Chondrocyte (in vitro differentiated cells): Measurements from ENCODE around the gene ZNF697. TPM values are rescaled to one million over a fixed set of nuclear protein-coding genes. Genes with fewer than 3 reads are reported as not detected.
A peak's percentile ranks its signal among the peaks of the same experiment; 100 is the strongest.
"Not testable (repeated sequence)": the region's sequence is repeated elsewhere in the genome, so short reads cannot be mapped to it uniquely, and the experiment has no call there.

Source experiments
- DNase-seq: peaks from one replicate; pipeline ENCODE4 v3.0.0; 2021; ENCODE audit warnings: mixed read lengths, low spot score
- H3K27ac Mint-ChIP-seq: one replicate; pipeline ENCODE4 v1.8.0; 2021; ENCODE audit warnings: mild to moderate bottlenecking, moderate library complexity, mixed read lengths; ENCODE audit not compliant: unreplicated experiment
- H3K27me3 Mint-ChIP-seq: 2 replicates; pipeline ENCODE4 v1.8.0; 2021; ENCODE audit warnings: low read depth, mixed read lengths
- H3K36me3 Mint-ChIP-seq: 2 replicates; pipeline ENCODE4 v1.8.0; 2021; ENCODE audit warnings: low read depth, mixed read lengths
- H3K4me1 Mint-ChIP-seq: 2 replicates; pipeline ENCODE4 v1.8.0; 2021; ENCODE audit warnings: low read depth, mild to moderate bottlenecking, mixed read lengths
- H3K4me3 Mint-ChIP-seq: one replicate; pipeline ENCODE4 v1.8.0; 2021; ENCODE audit warnings: mild to moderate bottlenecking, moderate library complexity, mixed read lengths; ENCODE audit not compliant: unreplicated experiment
- H3K9me3 Mint-ChIP-seq: 2 replicates; pipeline ENCODE4 v1.8.0; 2021; ENCODE audit warnings: low read depth, mixed read lengths
- CTCF ChIP-seq: fragments of 200-600 bp; sonication (generic); IDR thresholded peaks from 2 replicates; pipeline ENCODE4 v1.5.0; 2021; ENCODE audit warnings: antibody characterized with exemption, mild to moderate bottlenecking, moderate library complexity
- total RNA-seq: library from RNA; stranded (reverse); gene quantifications from 3 replicates; pipeline ENCODE4 v1.2.1, GENCODE V29; 2021

The ZNF697 gene
- total RNA-seq, 1 donor from 2014 or later: 13.6 TPM

- not testable (repeated sequence) for H3K27ac Mint-ChIP-seq, H3K4me3 Mint-ChIP-seq, DNase-seq, H3K36me3 Mint-ChIP-seq, H3K9me3 Mint-ChIP-seq
- peaks cover 39% of the 10 kb centered on the region for H3K4me1 Mint-ChIP-seq
- TF ChIP-seq CTCF: peak; percentile 51
- H3K27me3 Mint-ChIP-seq: peaks cover 14% of the 10 kb centered on the region
Measured at GRCh38 chr1:119607087-119607807, 40.8 kb downstream of the ZNF697 start.

GRCh38 chr1:119606394-119606793, 41.7 kb downstream of the ZNF697 start:
- Mint-ChIP-seq H3K9me3 (no peaks in the 10 kb centered on the region), H3K4me3 (no peak overlapping the region), H3K27me3 (peaks cover 13% of the 10 kb centered on the region), H3K4me1 (peaks cover 34% of the 10 kb centered on the region), H3K27ac (no peak overlapping the region), H3K36me3 (peaks cover 1% of the 10 kb centered on the region)
- TF ChIP-seq CTCF: no peak
- DNase-seq: no peak

GRCh38 chr1:119605686-119606085, 42.4 kb downstream of the ZNF697 start:
- no peak overlapping the region for H3K27ac Mint-ChIP-seq
- H3K27me3 Mint-ChIP-seq: peaks cover 11% of the 10 kb centered on the region
- DNase-seq: no peak

GRCh38 chr1:119605080-119605479, 43.0 kb downstream of the ZNF697 start:
- not testable (repeated sequence) for H3K9me3 Mint-ChIP-seq, H3K36me3 Mint-ChIP-seq, DNase-seq, H3K27ac Mint-ChIP-seq, H3K4me3 Mint-ChIP-seq
- H3K4me1 Mint-ChIP-seq: peaks cover 34% of the 10 kb centered on the region
- H3K27me3 Mint-ChIP-seq: peaks cover 11% of the 10 kb centered on the region

More at GRCh38 chr1:119605686-119606085, 42.4 kb downstream of the ZNF697 start:
- Mint-ChIP-seq H3K4me3 (no peak overlapping the region), H3K4me1 (peaks cover 34% of the 10 kb centered on the region), H3K9me3 (no peaks in the 10 kb centered on the region), H3K36me3 (peaks cover 1% of the 10 kb centered on the region)
- TF ChIP-seq CTCF: no peak

GRCh38 chr1:119603695-119604094, 44.4 kb downstream of the ZNF697 start:
- no peak for TF ChIP-seq CTCF
- Mint-ChIP-seq H3K27me3 (peaks cover 11% of the 10 kb centered on the region), H3K4me3 (no peak overlapping the region), H3K9me3 (no peaks in the 10 kb centered on the region), H3K27ac (no peak overlapping the region), H3K36me3 (peaks cover 1% of the 10 kb centered on the region), H3K4me1 (peaks cover 34% of the 10 kb centered on the region)
- no peak for DNase-seq

- not testable (repeated sequence) for DNase-seq, H3K27ac Mint-ChIP-seq, H3K4me3 Mint-ChIP-seq, H3K9me3 Mint-ChIP-seq, H3K36me3 Mint-ChIP-seq
- Mint-ChIP-seq H3K4me1 (peaks cover 34% of the 10 kb centered on the region), H3K27me3 (peaks cover 11% of the 10 kb centered on the region)
Measured at GRCh38 chr1:119603241-119603640, 44.8 kb downstream of the ZNF697 start.

- peaks cover 34% of the 10 kb centered on the region for H3K4me1 Mint-ChIP-seq
- not testable (repeated sequence) for H3K9me3 Mint-ChIP-seq, H3K36me3 Mint-ChIP-seq, DNase-seq, H3K4me3 Mint-ChIP-seq, H3K27ac Mint-ChIP-seq
- peaks cover 11% of the 10 kb centered on the region for H3K27me3 Mint-ChIP-seq
Measured at GRCh38 chr1:119602789-119603188, 45.3 kb downstream of the ZNF697 start.
